Parathyroid adenoma (tissue), 2 donors: ENCODE results near the gene PLXNA2.

Source experiments
- H2AFZ ChIP-seq: fragments of 300-600 bp; sonication (generic); one replicate; pipeline ENCODE4 v1.7.0; 2017; ENCODE audit warnings: antibody characterized with exemption, mild to moderate bottlenecking
- H3K27ac ChIP-seq: fragments of 300-600 bp; sonication (generic); one replicate; pipeline ENCODE4 v1.7.0; 2017
- H3K27me3 ChIP-seq: fragments of 300-600 bp; sonication (generic); one replicate; pipeline ENCODE4 v1.7.0; 2017; ENCODE audit warnings: low read length; ENCODE audit not compliant: control insufficient read depth, insufficient read depth
- H3K36me3 ChIP-seq: fragments of 300-600 bp; sonication (generic); one replicate; pipeline ENCODE4 v1.7.0; 2017; ENCODE audit warnings: low read length; ENCODE audit not compliant: control insufficient read depth, insufficient read depth
- H3K4me1 ChIP-seq: fragments of 300-600 bp; sonication (generic); one replicate; pipeline ENCODE4 v1.7.0; 2017; ENCODE audit warnings: control low read depth
- H3K4me2 ChIP-seq: fragments of 300-600 bp; sonication (generic); one replicate; pipeline ENCODE4 v1.7.0; 2017; ENCODE audit warnings: low read length
- H3K4me3 ChIP-seq: fragments of 300-600 bp; sonication (generic); one replicate; pipeline ENCODE4 v1.7.0; 2017; ENCODE audit warnings: low read depth, low read length
- H3K79me2 ChIP-seq: fragments of 300-600 bp; sonication (generic); one replicate; pipeline ENCODE4 v1.7.0; 2017; ENCODE audit warnings: control low read depth
- H3K9ac ChIP-seq: fragments of 300-600 bp; sonication (generic); one replicate; pipeline ENCODE4 v1.7.0; 2017; ENCODE audit warnings: mild to moderate bottlenecking
- H3K9me3 ChIP-seq: fragments of 300-600 bp; sonication (generic); one replicate; pipeline ENCODE4 v1.7.0; 2017; ENCODE audit warnings: low read length; ENCODE audit not compliant: control insufficient read depth
- CTCF ChIP-seq: fragments of 300-600 bp; sonication (generic); IDR thresholded peaks from one replicate; pipeline ENCODE4 v1.7.0; 2017; ENCODE audit warnings: antibody characterized with exemption, mild to moderate bottlenecking
- donor health status: primary hyperparathyroidism.

PLXNA2 gene

GRCh38 chr1:208151728-208152598, 92.2 kb downstream of the PLXNA2 start:
- no peaks in the 10 kb centered on the region for H3K4me1 ChIP-seq
- no peak for TF ChIP-seq CTCF
- no peak overlapping the region for H3K27ac ChIP-seq
- no peaks in the 10 kb centered on the region for H3K79me2 ChIP-seq
- no peak overlapping the region for H3K4me3 ChIP-seq
- H3K27me3 ChIP-seq, result no peaks in the 10 kb centered on the region
- H3K4me2 ChIP-seq, result no peak overlapping the region
- no peaks in the 10 kb centered on the region for H3K36me3 ChIP-seq
- H3K9me3 ChIP-seq, result no peaks in the 10 kb centered on the region
- no peak overlapping the region for H2AFZ ChIP-seq
- no peak overlapping the region for H3K9ac ChIP-seq

GRCh38 chr1:208150833-208151458, 93.2 kb downstream of the PLXNA2 start:
- H3K9me3 ChIP-seq, result no peaks in the 10 kb centered on the region
- no peaks in the 10 kb centered on the region for H3K36me3 ChIP-seq
- no peak overlapping the region for H2AFZ ChIP-seq
- H3K4me1 ChIP-seq, result no peaks in the 10 kb centered on the region
- no peak overlapping the region for H3K4me2 ChIP-seq
- no peak overlapping the region for H3K4me3 ChIP-seq
- no peak overlapping the region for H3K9ac ChIP-seq
- H3K79me2 ChIP-seq, result no peaks in the 10 kb centered on the region
- no peaks in the 10 kb centered on the region for H3K27me3 ChIP-seq
- no peak for TF ChIP-seq CTCF
- no peak overlapping the region for H3K27ac ChIP-seq

- H3K36me3 ChIP-seq, result no peaks in the 10 kb centered on the region
- no peaks in the 10 kb centered on the region for H3K27me3 ChIP-seq
Observed at GRCh38 chr1:208149776-208150514, 94.2 kb downstream of the PLXNA2 start.

GRCh38 chr1:208149213-208149612, 95.0 kb downstream of the PLXNA2 start:
- no peak overlapping the region for H3K4me2 ChIP-seq
- H3K79me2 ChIP-seq, result no peaks in the 10 kb centered on the region
- no peak overlapping the region for H2AFZ ChIP-seq
- H3K27me3 ChIP-seq, result no peaks in the 10 kb centered on the region
- H3K9me3 ChIP-seq, result no peaks in the 10 kb centered on the region
- H3K36me3 ChIP-seq, result no peaks in the 10 kb centered on the region
- no peak overlapping the region for H3K9ac ChIP-seq
- TF ChIP-seq CTCF, result no peak
- H3K27ac ChIP-seq, result no peak overlapping the region
- H3K4me1 ChIP-seq, result no peaks in the 10 kb centered on the region
- no peak overlapping the region for H3K4me3 ChIP-seq

More at GRCh38 chr1:208149776-208150514, 94.2 kb downstream of the PLXNA2 start:
- no peak for TF ChIP-seq CTCF
- Histone ChIP-seq H3K4me2 (no peak overlapping the region), H2AFZ (no peak overlapping the region), H3K4me1 (no peaks in the 10 kb centered on the region), H3K9me3 (no peaks in the 10 kb centered on the region), H3K9ac (no peak overlapping the region), H3K79me2 (no peaks in the 10 kb centered on the region), H3K27ac (no peak overlapping the region), H3K4me3 (no peak overlapping the region)
